GM12872 (cell line): ENCODE data around the gene FHIT.

Experiments
- CTCF ChIP-seq: IDR thresholded peaks from 3 replicates; pipeline ENCODE4 v1.5.1; 2011; ENCODE audit warnings: low read depth, mild to moderate bottlenecking, low read length, moderate library complexity; ENCODE audit not compliant: insufficient read depth

The FHIT gene

DNA sequence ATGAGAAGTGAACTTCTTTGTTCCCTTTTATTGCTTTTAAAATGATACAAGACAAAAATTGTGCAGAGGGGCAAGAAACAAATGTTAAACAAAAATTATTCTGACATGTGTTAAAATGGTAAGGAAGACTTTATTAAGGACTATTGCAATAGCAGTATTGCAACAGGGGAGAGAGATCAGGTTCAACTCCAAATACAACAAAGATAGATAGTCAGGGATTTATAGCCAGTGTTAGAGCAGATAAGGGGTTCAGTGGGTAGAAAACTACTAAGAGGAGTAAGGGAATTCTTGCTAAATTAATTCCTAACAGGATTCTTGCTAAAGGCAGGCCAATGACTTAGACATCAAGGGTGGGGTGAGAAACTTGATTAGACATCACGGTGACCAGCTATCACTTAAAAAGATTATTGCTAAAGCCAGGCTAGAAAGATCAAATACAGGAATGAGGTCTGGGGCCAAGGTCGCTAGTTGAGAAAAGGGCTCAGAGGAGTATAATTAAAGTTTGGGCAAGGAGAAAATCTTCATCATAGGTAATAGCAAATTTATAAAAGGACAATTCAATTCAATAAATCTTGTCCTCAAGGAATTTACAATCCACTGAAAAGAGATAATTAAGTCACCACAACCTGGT is 81.5 kb downstream of the FHIT start:
- no peak for TF ChIP-seq CTCF

DNA sequence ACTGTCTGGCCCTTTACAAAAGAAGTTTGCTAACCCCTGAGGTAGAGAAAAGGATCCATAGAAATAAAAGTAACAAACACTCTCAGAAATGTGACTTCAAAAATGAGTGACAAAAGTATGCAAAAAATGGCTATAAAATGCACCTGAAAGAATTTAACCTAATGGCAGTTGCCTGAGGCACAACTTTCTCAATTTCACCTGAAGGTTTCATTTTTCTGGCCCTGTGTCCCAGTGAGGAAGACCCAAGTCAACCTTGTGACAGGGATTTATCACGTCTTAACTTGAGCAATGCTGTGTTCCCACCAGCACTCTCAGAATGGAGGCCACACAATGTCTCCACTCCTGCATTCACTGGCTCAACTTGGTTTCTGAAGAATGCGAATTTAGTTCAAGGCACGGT is 83.0 kb downstream of the FHIT start:
- TF ChIP-seq CTCF, result no peak

DNA sequence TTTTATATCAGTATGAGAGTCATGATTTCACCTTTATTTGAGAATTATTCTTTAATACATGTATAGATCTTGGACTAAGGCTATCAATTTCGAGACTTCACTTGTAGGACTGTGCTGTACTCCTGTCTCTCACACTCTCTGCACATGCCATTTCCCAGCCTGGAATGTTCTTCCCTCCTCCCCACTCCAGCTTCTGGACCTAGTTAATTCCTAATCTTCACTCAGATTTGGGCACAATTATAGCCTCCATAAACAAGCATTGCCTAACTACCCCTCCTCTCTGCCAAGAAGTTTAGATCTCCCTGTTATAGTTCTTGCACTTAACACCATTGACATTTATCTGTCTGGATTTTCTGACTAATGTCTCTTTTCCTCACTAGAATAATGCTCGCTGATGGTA is 88.3 kb downstream of the FHIT start:
- TF ChIP-seq CTCF, result no peak

- no peak for TF ChIP-seq CTCF
These were observed 92.6 kb downstream of the FHIT start for GRCh38 chr3:61158667-61159066.

- no peak for TF ChIP-seq CTCF
These were observed 93.0 kb downstream of the FHIT start for GRCh38 chr3:61158216-61158615.

- TF ChIP-seq CTCF, result no peak
These were observed 93.8 kb downstream of the FHIT start for GRCh38 chr3:61157414-61157813.

DNA sequence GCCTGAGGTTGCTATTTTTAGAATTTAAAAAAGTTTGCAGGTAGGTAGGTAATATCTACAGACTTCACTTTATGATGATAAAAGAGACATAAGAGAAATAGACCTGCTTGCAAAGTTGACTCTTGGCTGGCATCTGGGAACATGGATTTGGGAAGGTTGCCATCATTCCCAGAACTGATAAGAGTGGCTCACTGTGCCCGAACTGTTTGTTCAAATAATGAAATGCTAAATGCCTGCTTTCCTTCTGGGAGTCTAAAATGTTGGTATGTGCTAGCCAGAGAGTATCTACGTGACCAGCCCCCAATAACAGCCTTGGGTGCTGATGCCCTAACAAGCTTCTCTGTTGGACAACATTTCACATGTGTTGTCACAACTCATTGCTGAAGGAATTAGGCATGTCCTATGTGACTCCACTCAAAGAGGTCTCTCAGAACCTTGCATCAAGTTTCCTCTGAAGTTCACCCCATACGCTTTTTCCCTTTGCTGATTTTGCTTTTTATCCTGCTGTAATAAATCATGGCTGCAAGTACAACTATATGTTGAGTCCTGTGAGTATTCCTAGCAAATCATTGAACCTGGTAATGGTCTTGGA is 95.5 kb downstream of the FHIT start:
- TF ChIP-seq CTCF, result no peak
